B cell (primary cell): ENCODE data around the gene PDK4. TPM values are rescaled to one million over a fixed set of nuclear protein-coding genes. Genes with fewer than 3 reads are reported as not detected.

ENCODE experiments used
- ATAC-seq: fragments of 200-7000 bp; cut with Tn5 transposase; one replicate; pipeline ENCODE4 v1.10.0; 2021; ENCODE audit warnings: low read depth, mild to moderate bottlenecking, moderate number of reproducible peaks, moderate library complexity
- CTCF ChIA-PET: fragments of 350-600 bp; sonication (Branson Sonifier 250); formaldehyde crosslinking; loops from one replicate; lab custom pipeline; 2021; ENCODE audit warnings: antibody characterized with exemption, inconsistent platforms; lab: Charles Lee
- POLR2A ChIA-PET: fragments of 350-600 bp; sonication (Branson Sonifier 250); formaldehyde crosslinking; loops from one replicate; lab custom pipeline; 2021; ENCODE audit warnings: antibody characterized with exemption; lab: Charles Lee
- DNase-seq: peaks from one replicate; pipeline ENCODE4 v3.0.0; 2013
- H2AFZ ChIP-seq: 2 replicates; pipeline ENCODE4 v1.6.1; 2012; ENCODE audit warnings: mild to moderate bottlenecking, low read depth, low read length; ENCODE audit not compliant: insufficient read depth, poor library complexity, severe bottlenecking
- H3K27ac ChIP-seq, 2 donors: 1 replicate in 1 of 2; 2 replicates in 1 of 2; pipeline ENCODE4 v1.5.1; 2012 to 2013; ENCODE audit warnings: low read length in 2 of 2, mild to moderate bottlenecking in 2 of 2, moderate library complexity in 1 of 2
- H3K27me3 ChIP-seq, 4 experiments: fragments of 200-600 bp in 1 of 4; sonication (generic) in 1 of 4; replicated peaks in 1 of 4; 1 replicate in 2 of 4; 2 replicates in 2 of 4; pipeline versions ENCODE4 v1.6.1 to v1.7.0; 2013 to 2016; ENCODE audit warnings: low read length in 3 of 4, mild to moderate bottlenecking in 2 of 4, mixed read lengths in 1 of 4, moderate library complexity in 1 of 4; ENCODE audit not compliant: insufficient read depth in 4 of 4, control insufficient read depth in 3 of 4; ENCODE audit errors: control extremely low read depth in 1 of 4
- H3K36me3 ChIP-seq, 2 experiments: replicated peaks in 1 of 2; 1 replicate in 1 of 2; 2 replicates in 1 of 2; pipeline versions ENCODE4 v1.6.1 to v1.7.1; 2013; ENCODE audit warnings: low read length in 1 of 2; ENCODE audit not compliant: insufficient read depth in 2 of 2, control insufficient read depth in 1 of 2; ENCODE audit errors: control extremely low read depth in 1 of 2, extremely low read depth in 1 of 2
- H3K4me1 ChIP-seq, 2 donors: fragments of 200-600 bp in 1 of 2; sonication (generic) in 1 of 2; 1 replicate in 1 of 2; 2 replicates in 1 of 2; pipeline versions ENCODE4 v1.5.1 to v1.6.1; 2013 to 2017; ENCODE audit warnings: low read length in 2 of 2; ENCODE audit not compliant: control insufficient read depth in 2 of 2, insufficient read depth in 2 of 2
- H3K4me2 ChIP-seq: replicated peaks from 2 replicates; pipeline ENCODE3; 2012; ENCODE audit warnings: mild to moderate bottlenecking, low read depth, low read length; ENCODE audit not compliant: poor library complexity, severe bottlenecking
- H3K4me3 ChIP-seq, 5 experiments: fragments of 200-600 bp in 1 of 5; sonication (generic) in 1 of 5; 1 replicate in 3 of 5; 2 replicates in 2 of 5; pipeline versions ENCODE4 v1.5.1 to v1.7.0; 2011 to 2016; ENCODE audit warnings: low read length in 4 of 5, mild to moderate bottlenecking in 4 of 5, low read depth in 2 of 5, control low read depth in 1 of 5, moderate library complexity in 1 of 5; ENCODE audit not compliant: insufficient read depth in 1 of 5; ENCODE audit errors: control extremely low read depth in 1 of 5, extremely low read depth in 1 of 5
- H3K79me2 ChIP-seq: fragments of 200-600 bp; sonication (generic); one replicate; pipeline ENCODE4 v1.6.0; 2016; ENCODE audit warnings: low read length; ENCODE audit not compliant: control insufficient read depth, insufficient read depth
- H3K9ac ChIP-seq: fragments of 200-600 bp; sonication (generic); 2 replicates; pipeline ENCODE4 v1.6.1; 2017; ENCODE audit warnings: mild to moderate bottlenecking, low read length, moderate library complexity
- H3K9me3 ChIP-seq, 3 donors: one replicate each; pipeline versions ENCODE4 v1.6.1 to v1.7.1; 2013; ENCODE audit warnings: low read length in 2 of 3; ENCODE audit not compliant: control insufficient read depth in 2 of 3, insufficient read depth in 1 of 3; ENCODE audit errors: control extremely low read depth in 1 of 3
- H4K20me1 ChIP-seq: 2 replicates; pipeline ENCODE4 v1.6.0; 2012; ENCODE audit warnings: mild to moderate bottlenecking, low read length; ENCODE audit not compliant: insufficient read depth, control insufficient read depth, poor library complexity, severe bottlenecking
- H3K27ac Mint-ChIP-seq: one replicate; pipeline ENCODE4 v1.8.0; 2021; ENCODE audit warnings: mixed read lengths
- H3K27me3 Mint-ChIP-seq: one replicate; pipeline ENCODE4 v1.8.0; 2021; ENCODE audit warnings: mixed read lengths
- H3K4me1 Mint-ChIP-seq: one replicate; pipeline ENCODE4 v1.8.0; 2021; ENCODE audit warnings: mixed read lengths
- H3K4me3 Mint-ChIP-seq: one replicate; pipeline ENCODE4 v1.8.0; 2021; ENCODE audit warnings: mixed read lengths
- H3K9me3 Mint-ChIP-seq: one replicate; pipeline ENCODE4 v1.8.0; 2022; ENCODE audit warnings: mixed read lengths; ENCODE audit not compliant: insufficient read depth
- EZH2 ChIP-seq: IDR thresholded peaks from 2 replicates; pipeline ENCODE4 v1.6.1; 2012; ENCODE audit warnings: borderline replicate concordance, low read depth, mild to moderate bottlenecking, moderate library complexity, low read length; ENCODE audit not compliant: insufficient read depth, poor library complexity, severe bottlenecking
- WGBS: methylation state at CpG from one replicate; pipeline ENCODE4 v1.1.5; 2013; ENCODE audit warnings: missing lambda C conversion rate; ENCODE audit not compliant: insufficient coverage; 5-methylcytosine and 5-hydroxymethylcytosine counted together
- intact Hi-C: fragments of 100-400 bp; cut with micrococcal nuclease; formaldehyde crosslinking; loops from one replicate; pipeline ENCODE4 v1.10.0; 2022
- polyA plus RNA-seq: library from polyadenylated mRNA; depleted of rRNA; stranded (reverse); fragments of >200 nt; gene quantifications from 2 replicates; pipeline ENCODE4 v1.2.3, GENCODE V29; 2012
- total RNA-seq, 2 donors: library from RNA; stranded (reverse); fragments of 120-200 nt in 1 of 2; gene quantifications; 1 replicate in 1 of 2; 2 replicates in 1 of 2; pipeline versions ENCODE4 v1.2.3 to v1.2.4, GENCODE V29; 2013 to 2022
- TF ChIP-seq, protein P1 (sequence below): fragments of 200-600 bp; IDR thresholded peaks from one replicate; pipeline ENCODE4 v1.8.0; 2022; ENCODE audit warnings: antibody characterized with exemption, mild to moderate bottlenecking

The PDK4 gene
- total and polyA plus RNA-seq, 2 donors (not counting 1 experiment from before 2014, with no cell fraction given) = 0.54 to 6.8 TPM

DNA sequence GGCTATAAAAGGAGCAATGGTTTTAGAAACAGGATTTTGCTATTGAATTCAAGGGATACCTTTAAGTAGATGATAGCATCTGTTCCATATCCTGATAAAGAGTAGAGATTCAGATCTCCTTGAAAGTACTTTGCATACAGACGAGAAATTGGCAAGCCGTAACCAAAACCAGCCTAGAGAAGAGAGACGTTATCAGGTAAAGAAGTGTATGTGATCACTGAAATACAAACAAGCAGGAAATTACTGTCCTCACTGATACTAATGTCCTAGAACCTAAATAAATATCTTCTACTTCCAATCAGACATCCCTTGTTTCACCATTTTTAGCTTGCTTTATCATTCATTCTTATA lies 9.4 kb downstream of the PDK4 start:
- POLR2A ChIA-PET = no interaction called here
- Histone ChIP-seq H4K20me1 (no peaks in the 10 kb centered on the region), H3K4me2 (no peak overlapping the region), H3K79me2 (no peaks in the 10 kb centered on the region), H3K4me3 (no peak overlapping the region), H3K9me3 (no peaks in the 10 kb centered on the region), H2AFZ (no peak overlapping the region), H3K27ac (no peak overlapping the region), H3K4me1 (no peaks in the 10 kb centered on the region), H3K27me3 (no peaks in the 10 kb centered on the region), H3K9ac (no peak overlapping the region), H3K36me3 (no peaks in the 10 kb centered on the region)
- no CpG with 5 or more reads among the region's 3 CpGs for whole genome bisulfite sequencing
- TF ChIP-seq, protein P1, sequence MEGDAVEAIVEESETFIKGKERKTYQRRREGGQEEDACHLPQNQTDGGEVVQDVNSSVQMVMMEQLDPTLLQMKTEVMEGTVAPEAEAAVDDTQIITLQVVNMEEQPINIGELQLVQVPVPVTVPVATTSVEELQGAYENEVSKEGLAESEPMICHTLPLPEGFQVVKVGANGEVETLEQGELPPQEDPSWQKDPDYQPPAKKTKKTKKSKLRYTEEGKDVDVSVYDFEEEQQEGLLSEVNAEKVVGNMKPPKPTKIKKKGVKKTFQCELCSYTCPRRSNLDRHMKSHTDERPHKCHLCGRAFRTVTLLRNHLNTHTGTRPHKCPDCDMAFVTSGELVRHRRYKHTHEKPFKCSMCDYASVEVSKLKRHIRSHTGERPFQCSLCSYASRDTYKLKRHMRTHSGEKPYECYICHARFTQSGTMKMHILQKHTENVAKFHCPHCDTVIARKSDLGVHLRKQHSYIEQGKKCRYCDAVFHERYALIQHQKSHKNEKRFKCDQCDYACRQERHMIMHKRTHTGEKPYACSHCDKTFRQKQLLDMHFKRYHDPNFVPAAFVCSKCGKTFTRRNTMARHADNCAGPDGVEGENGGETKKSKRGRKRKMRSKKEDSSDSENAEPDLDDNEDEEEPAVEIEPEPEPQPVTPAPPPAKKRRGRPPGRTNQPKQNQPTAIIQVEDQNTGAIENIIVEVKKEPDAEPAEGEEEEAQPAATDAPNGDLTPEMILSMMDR = no peak
- TF ChIP-seq EZH2 = no peak
- H3K9me3 Mint-ChIP-seq = no peaks in the 10 kb centered on the region
- peaks cover 10% of the 10 kb centered on the region for H3K4me1 Mint-ChIP-seq
- DNase-seq = no peak
- CTCF ChIA-PET = no interaction called here
- intact Hi-C loops = no loop called here
- no peaks in the 10 kb centered on the region for H3K27me3 Mint-ChIP-seq
- no peak overlapping the region for H3K4me3 Mint-ChIP-seq
- no peak for ATAC-seq
- H3K27ac Mint-ChIP-seq = no peak overlapping the region

DNA sequence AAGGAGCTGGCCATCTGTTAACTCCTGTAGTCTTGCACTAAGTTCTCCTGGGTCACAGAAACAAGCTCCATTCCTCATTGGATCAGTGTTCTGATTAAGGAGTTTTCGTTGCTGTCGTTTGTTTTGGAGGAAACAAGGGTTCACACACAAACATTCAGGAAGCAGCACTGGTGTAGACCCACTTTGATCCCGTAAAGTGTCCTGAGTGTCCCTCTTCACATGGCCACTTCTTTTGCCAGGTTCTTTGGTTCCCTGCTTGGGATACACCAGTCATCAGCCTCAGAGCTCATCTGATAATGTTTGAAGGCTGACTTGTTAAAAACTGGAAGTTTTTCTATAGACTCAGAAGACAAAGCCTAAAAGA lies 10.9 kb downstream of the PDK4 start:
- H3K4me1 ChIP-seq = no peaks in the 10 kb centered on the region
- WGBS = 79% methylated on average over 3 of the region's 3 CpGs
- Mint-ChIP-seq H3K27me3 (no peaks in the 10 kb centered on the region), H3K4me3 (no peak overlapping the region), H3K4me1 (peaks cover 7% of the 10 kb centered on the region), H3K27ac (no peak overlapping the region), H3K9me3 (no peaks in the 10 kb centered on the region)
- TF ChIP-seq, protein P1 = no peak
- TF ChIP-seq EZH2 = no peak
- no peak overlapping the region for H3K4me2 ChIP-seq
- H3K27me3 ChIP-seq = no peaks in the 10 kb centered on the region
- ChIA-PET POLR2A (no interaction called here), CTCF (no interaction called here)
- H2AFZ ChIP-seq = no peak overlapping the region
- intact Hi-C loops = no loop called here
- ATAC-seq (no peak), DNase-seq (no peak)
- H3K9ac ChIP-seq = no peak overlapping the region
- H3K27ac ChIP-seq = no peak overlapping the region
- no peaks in the 10 kb centered on the region for H3K9me3 ChIP-seq
- H3K36me3 ChIP-seq = no peaks in the 10 kb centered on the region
- H4K20me1 ChIP-seq = no peaks in the 10 kb centered on the region
- no peaks in the 10 kb centered on the region for H3K79me2 ChIP-seq
- no peak overlapping the region for H3K4me3 ChIP-seq
